Measurements from ENCODE around the gene CNIH2. TPM values are rescaled to one million over a fixed set of nuclear protein-coding genes. Genes with fewer than 3 reads are reported as not detected.

The CNIH2 gene
- not detected for polyA plus RNA-seq

DNA sequence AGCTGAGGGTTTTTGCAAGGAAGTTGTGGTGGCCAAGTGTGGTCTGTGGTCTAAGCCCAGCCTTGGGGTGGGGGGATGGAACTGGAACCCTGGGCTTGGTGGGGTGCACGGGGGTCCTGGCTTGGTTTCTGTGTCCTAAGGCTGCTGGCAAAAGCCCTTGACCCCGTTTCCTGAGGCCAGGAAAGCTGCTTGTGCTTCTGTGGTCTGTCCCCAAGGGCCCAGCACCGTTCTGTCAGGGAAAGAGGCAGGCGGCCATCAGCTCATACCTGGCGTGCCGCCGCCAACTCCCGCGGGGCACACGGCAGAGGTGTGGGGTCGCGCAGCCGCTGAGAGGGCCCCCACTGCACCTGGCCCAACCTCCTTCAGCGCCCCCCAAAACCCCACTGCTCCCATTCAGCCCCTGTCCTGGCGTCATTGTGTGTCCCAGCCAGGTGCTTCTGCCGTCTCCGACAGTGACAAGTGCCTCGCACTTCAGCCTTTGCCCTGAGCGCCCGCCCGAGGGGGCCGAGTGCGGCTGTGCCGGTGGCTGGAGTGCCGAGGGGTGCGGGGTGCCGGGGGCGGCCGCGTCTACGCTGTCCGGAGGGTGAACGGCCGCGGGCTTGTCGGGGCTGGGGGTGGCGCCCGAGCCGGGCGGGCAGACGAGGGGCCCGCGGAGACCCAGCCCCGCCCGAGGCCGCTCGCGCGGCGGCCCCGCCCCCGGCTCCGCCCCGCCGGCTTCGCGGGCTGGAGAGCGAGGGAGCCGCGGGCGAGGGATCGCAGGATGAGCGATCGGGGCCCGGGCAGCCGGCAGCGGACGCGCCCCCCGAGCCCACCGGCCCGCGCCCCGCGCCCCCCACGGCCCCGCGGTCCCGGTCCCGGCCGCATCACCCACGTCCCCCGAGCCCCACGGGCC is at the start of gene CNIH2:
TSS of gene CNIH2 (plus strand) at position 705 of the 892 bp plus-strand sequence. CDS start 282 bp downstream, outside the sequence.
- Mint-ChIP-seq H3K9me3 (no peaks in the 10 kb centered on the region), H3K4me3 (peak within 1 kb of the TSS; percentile 55 to 73 (median 63)), H3K36me3 (peaks cover 16 to 38% (median 22%) of the 10 kb centered on the region in 3 donors), H3K27me3 (ENCODE audit: low read depth in 3 of 3) (peaks cover 15 to 24% (median 22%) of the 10 kb centered on the region in 3 donors), H3K4me1 (peaks cover 40 to 59% of the 10 kb centered on the region in 2 donors), H3K27ac (peak within 1 kb of the TSS in 4 of 6 donors; percentile 32 to 85 (median 73))
- DNase-seq: peak; percentile 43 to 49 (median 47)

DNA sequence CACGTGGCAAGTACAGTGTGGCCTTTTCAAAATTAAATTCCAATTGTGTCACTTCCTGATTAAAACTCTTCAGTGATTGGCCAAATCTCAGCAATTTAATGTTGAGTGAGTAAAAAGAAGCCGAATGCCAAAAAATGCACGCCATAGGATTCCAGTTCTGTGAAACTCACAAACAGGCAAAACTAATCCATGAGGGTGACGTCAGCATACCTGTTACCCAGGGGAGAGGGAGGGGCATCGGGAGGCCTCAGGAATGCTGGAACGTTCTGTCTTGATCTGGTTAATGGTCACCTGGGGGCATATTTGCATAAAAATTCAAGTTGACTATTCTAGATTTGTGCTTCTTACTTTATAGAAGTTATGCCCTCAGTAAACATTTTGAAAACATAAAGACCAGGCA is 49.5 kb upstream of the CNIH2 start:
- Mint-ChIP-seq H3K27ac (no peak overlapping the region), H3K4me1 (no peaks in the 10 kb centered on the region), H3K27me3 (ENCODE audit: low read depth in 3 of 3) (peaks cover 0 to 6% (median 2%) of the 10 kb centered on the region in 3 donors), H3K9me3 (no peaks in the 10 kb centered on the region), H3K4me3 (no peak overlapping the region), H3K36me3 (peaks cover 14 to 42% (median 29%) of the 10 kb centered on the region in 3 donors)
- no peak for DNase-seq

DNA sequence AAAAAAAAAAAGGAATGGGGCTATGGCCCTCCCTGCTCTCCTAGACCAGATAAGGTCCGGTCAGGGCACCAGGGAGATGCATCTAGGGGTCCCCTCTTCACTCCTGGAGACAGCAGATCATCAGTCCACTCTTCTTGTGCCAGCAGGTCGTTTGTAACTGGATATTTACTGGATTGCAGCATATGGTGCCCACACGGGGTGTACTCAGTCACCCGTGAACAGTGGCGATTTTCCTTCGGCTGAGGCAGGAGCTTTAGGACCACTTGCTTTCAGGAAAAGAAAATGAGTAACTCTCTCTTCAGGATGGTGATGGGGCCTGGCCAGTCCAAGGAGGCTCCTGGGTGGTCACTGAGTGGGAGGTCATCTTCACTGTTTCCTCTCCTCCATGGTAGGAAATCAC is 47.8 kb upstream of the CNIH2 start:
- H3K4me3 Mint-ChIP-seq: no peak overlapping the region
- H3K27ac Mint-ChIP-seq: no peak overlapping the region
- H3K36me3 Mint-ChIP-seq: peaks cover 18 to 49% (median 34%) of the 10 kb centered on the region in 3 donors

DNA sequence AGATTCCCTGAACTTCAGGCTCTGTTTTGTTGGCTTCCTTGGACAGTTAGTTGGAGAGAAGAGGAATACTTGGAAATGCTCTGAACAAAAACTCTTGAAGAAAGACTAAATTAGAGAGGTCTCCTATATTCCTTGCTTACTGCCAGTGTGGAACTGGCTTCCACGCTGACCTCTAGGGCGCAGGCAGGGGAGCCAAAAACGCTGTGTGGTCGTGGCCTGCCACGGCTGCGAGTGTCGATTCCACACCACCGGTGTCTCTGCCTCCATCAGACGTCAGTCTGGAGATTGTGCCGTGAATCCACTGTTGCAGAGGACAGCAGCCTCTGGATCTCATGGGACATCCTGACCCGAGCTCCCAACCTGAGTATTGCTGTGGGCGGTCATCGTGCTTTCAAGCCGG is 47.0 kb upstream of the CNIH2 start:
- peaks cover 0 to 3% of the 10 kb centered on the region in 2 donors for H3K4me1 Mint-ChIP-seq
- no peaks in the 10 kb centered on the region for H3K9me3 Mint-ChIP-seq

More for the DNA sequence above, 47.8 kb upstream of the CNIH2 start:
- no peak for DNase-seq
- peaks cover 0 to 1% of the 10 kb centered on the region in 2 donors for H3K4me1 Mint-ChIP-seq
- H3K27me3 Mint-ChIP-seq (ENCODE audit: low read depth in 3 of 3): peaks cover 1 to 6% (median 2%) of the 10 kb centered on the region in 3 donors
- H3K9me3 Mint-ChIP-seq: no peaks in the 10 kb centered on the region

DNA sequence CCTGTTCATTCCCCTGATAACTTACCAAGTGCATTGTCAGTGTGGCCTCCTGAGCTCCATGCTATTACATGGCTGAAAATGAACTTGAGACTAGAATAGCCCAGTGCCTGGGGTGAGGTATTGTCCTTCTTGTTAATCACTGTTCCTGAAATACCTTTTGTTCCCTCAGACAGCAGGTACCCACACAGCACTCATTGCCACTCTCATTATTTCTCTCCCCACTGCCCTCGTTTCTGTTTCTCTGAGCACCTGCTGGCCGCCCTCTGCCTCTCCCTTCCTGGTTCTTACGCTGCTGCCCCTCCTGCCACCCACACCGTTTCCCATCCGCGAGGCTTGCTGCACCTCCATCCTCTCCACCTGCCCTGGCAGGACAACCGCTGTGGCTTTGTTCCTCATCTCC is 46.4 kb upstream of the CNIH2 start:
- H3K27ac Mint-ChIP-seq: no peak overlapping the region
- peaks cover 23 to 55% (median 40%) of the 10 kb centered on the region in 3 donors for H3K36me3 Mint-ChIP-seq
- H3K4me3 Mint-ChIP-seq: no peak overlapping the region
- no peak for DNase-seq
- peaks cover 0 to 3% of the 10 kb centered on the region in 2 donors for H3K4me1 Mint-ChIP-seq
- H3K9me3 Mint-ChIP-seq: no peaks in the 10 kb centered on the region
- peaks cover 1 to 6% (median 4%) of the 10 kb centered on the region in 3 donors for H3K27me3 Mint-ChIP-seq (ENCODE audit: low read depth in 3 of 3)

More for the DNA sequence above, 47.0 kb upstream of the CNIH2 start:
- no peak overlapping the region for H3K4me3 Mint-ChIP-seq
- DNase-seq: no peak
- peaks cover 1 to 6% (median 4%) of the 10 kb centered on the region in 3 donors for H3K27me3 Mint-ChIP-seq (ENCODE audit: low read depth in 3 of 3)
- peaks cover 23 to 55% (median 40%) of the 10 kb centered on the region in 3 donors for H3K36me3 Mint-ChIP-seq
- no peak overlapping the region for H3K27ac Mint-ChIP-seq

DNA sequence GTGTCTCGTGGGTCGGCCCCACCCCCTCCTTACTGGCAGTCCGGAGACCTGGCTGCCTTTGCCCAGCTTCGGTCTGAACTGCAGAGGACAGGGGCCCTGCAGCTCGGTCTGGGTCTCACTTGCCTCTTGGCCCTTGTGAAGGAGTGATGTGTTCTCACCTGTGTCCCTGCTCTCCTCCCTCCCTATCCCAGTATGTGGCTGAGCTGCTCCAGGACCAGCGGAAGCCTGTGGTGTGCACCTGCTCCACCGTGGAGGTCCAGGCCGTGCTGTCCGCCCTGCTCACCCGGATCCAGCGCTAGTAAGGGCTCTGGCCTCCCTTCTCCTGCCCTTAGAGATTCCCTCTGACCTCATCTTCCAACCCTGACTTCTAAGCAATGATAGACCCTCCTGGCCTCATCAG is 45.2 kb upstream of the CNIH2 start:
- Mint-ChIP-seq H3K9me3 (no peaks in the 10 kb centered on the region), H3K27ac (no peak overlapping the region), H3K27me3 (ENCODE audit: low read depth in 3 of 3) (peaks cover 4 to 6% (median 6%) of the 10 kb centered on the region in 3 donors), H3K4me3 (no peak overlapping the region), H3K36me3 (peaks cover 28 to 59% (median 44%) of the 10 kb centered on the region in 3 donors), H3K4me1 (peaks cover 7 to 11% of the 10 kb centered on the region in 2 donors)
- DNase-seq: no peak

DNA sequence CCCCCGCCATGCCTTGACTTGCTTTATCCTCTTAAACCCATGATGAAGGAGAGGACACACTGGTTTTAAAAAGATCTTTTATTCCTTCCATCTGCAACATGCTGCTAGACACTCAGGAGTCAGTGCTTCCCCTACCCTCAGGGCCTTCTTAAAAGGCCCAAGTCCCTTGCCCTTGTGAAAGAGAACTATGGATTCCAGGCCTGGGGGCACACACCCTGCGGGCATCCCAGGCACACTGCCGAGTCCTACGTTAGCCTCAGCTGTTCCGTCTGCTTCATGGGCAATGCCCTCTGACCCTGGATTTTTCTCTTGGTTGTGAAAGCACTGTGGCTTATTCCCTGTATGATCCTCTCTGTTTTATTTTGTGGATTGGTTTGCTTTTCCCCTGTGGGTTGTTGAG is 44.7 kb upstream of the CNIH2 start:
- Mint-ChIP-seq H3K9me3 (no peaks in the 10 kb centered on the region), H3K27ac (no peak overlapping the region), H3K36me3 (peaks cover 28 to 57% (median 44%) of the 10 kb centered on the region in 3 donors), H3K4me3 (no peak overlapping the region), H3K27me3 (ENCODE audit: low read depth in 3 of 3) (peaks cover 4 to 6% (median 6%) of the 10 kb centered on the region in 3 donors), H3K4me1 (peaks cover 13 to 17% of the 10 kb centered on the region in 2 donors)
- no peak for DNase-seq

DNA sequence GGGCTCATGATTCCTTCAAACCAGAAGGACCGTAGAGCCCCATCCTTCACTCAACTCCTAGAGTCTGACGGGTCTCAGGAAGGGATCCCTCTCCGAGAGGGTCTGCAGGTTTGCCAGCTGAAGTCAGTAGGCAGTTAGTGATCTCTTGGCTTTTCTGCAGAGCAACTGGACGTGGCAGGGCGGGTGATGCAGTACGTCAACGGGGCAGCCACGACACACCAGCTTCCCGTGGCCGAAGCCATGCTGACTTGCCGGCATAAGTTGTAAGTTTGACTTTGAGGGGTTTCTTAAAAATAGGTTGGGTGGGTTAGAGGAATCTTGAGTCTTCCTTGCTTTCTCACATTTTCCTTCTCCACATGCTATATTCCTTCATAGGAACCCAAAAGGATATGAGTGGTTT is 42.8 kb upstream of the CNIH2 start:
- DNase-seq: no peak
- no peaks in the 10 kb centered on the region for H3K9me3 Mint-ChIP-seq
- no peak overlapping the region for H3K4me3 Mint-ChIP-seq
- peaks cover 4 to 8% (median 4%) of the 10 kb centered on the region in 3 donors for H3K27me3 Mint-ChIP-seq (ENCODE audit: low read depth in 3 of 3)
- peaks cover 22 to 60% (median 40%) of the 10 kb centered on the region in 3 donors for H3K36me3 Mint-ChIP-seq
- H3K4me1 Mint-ChIP-seq: peaks cover 27 to 30% of the 10 kb centered on the region in 2 donors
- H3K27ac Mint-ChIP-seq: no peak overlapping the region

DNA sequence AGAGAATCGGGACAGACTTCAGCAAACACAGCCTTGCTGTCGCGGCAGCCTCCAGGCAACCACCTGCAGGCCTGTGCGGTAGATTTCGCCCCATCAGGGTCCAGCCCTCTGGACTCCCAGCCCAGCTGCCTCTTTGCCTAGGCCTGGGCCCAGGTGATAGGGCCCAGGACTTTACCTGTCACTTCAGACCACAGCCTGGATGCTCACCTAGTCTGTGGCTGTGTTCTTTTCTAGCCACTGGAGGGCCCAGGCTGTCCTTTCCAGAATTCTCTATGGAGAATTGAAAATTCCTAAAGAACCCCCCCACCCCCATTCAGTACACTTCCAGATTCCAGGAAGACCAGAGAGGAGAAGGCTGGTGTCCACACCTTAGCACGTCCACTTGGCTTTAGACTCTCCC is 40.1 kb upstream of the CNIH2 start:
- peaks cover 19 to 49% (median 30%) of the 10 kb centered on the region in 3 donors for H3K36me3 Mint-ChIP-seq
- no peak for DNase-seq
- H3K9me3 Mint-ChIP-seq: no peaks in the 10 kb centered on the region
- H3K27ac Mint-ChIP-seq: peak overlapping the region; percentile 78 to 88 (median 88)
- H3K4me1 Mint-ChIP-seq: peaks cover 27 to 30% of the 10 kb centered on the region in 2 donors
- H3K27me3 Mint-ChIP-seq (ENCODE audit: low read depth in 3 of 3): peaks cover 3 to 9% (median 8%) of the 10 kb centered on the region in 3 donors
- peak overlapping the region; percentile 52 to 80 (median 58) for H3K4me3 Mint-ChIP-seq

DNA sequence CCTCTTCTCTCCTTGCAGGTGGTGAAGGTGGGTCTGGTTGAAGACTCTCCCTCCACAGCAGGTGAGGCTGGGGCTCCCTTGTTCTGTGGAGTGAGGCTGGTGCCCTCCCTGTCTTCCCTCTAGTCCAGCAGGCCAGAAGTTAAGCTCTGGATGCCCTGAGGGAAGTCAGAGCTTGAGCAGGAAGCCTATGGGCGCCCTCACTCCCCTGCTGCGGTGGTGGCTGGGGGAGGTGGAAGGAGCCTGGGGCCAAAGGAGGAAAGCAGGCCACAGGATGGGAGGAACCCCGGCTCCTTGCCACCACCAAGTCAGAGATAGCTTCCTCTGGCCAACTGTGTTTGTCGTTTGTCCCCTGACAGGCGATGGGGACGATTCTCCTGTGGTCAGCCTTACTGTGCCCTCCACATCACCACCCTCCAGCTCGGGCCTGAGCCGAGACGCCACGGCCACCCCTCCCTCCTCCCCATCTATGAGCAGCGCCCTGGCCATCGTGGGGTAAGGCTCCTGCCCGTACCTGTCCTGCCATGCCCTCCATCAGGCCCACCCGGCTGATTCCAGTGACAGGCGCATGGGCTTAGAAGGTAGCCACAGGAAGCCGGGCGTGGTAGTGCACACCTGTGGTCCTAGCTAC is 39.1 kb upstream of the CNIH2 start:
- Mint-ChIP-seq H3K4me1 (peaks cover 27 to 30% of the 10 kb centered on the region in 2 donors), H3K9me3 (no peaks in the 10 kb centered on the region), H3K4me3 (peak overlapping the region in 4 of 5 donors; percentile 38 to 80 (median 50)), H3K27ac (peak overlapping the region; percentile 7 to 88 (median 71)), H3K36me3 (peaks cover 19 to 39% (median 24%) of the 10 kb centered on the region in 3 donors), H3K27me3 (ENCODE audit: low read depth in 3 of 3) (peaks cover 0 to 10% (median 9%) of the 10 kb centered on the region in 3 donors)
- peak in 2 of 3 donors; percentile 19 to 21 for DNase-seq

DNA sequence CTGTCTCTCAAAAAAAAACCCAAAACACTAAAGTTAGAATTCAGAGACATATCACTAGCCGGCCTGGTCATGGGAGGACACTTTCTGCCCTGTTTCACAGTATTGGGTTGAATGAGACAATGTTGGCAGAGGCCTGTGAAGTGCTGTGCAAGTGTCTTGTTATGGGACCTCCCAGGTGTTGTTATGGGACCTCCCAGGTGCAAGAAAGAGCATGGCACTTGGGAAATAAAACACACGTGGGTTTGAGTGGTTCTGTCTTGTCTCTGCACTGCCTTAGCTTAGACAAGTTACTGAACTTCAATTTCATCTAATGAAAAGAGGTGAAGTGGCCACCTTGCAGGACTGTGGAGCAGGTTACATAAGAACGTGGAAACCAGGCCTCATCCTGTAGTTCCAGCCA is 38.5 kb upstream of the CNIH2 start:
- no peak for DNase-seq
- no peaks in the 10 kb centered on the region for H3K9me3 Mint-ChIP-seq
- peak overlapping the region in 4 of 6 donors; percentile 35 to 72 (median 59) for H3K27ac Mint-ChIP-seq
- peaks cover 27 to 30% of the 10 kb centered on the region in 2 donors for H3K4me1 Mint-ChIP-seq
- peak overlapping the region in 3 of 5 donors; percentile 14 to 55 (median 21) for H3K4me3 Mint-ChIP-seq
- peaks cover 0 to 12% (median 8%) of the 10 kb centered on the region in 3 donors for H3K27me3 Mint-ChIP-seq (ENCODE audit: low read depth in 3 of 3)
- peaks cover 15 to 35% (median 20%) of the 10 kb centered on the region in 3 donors for H3K36me3 Mint-ChIP-seq

DNA sequence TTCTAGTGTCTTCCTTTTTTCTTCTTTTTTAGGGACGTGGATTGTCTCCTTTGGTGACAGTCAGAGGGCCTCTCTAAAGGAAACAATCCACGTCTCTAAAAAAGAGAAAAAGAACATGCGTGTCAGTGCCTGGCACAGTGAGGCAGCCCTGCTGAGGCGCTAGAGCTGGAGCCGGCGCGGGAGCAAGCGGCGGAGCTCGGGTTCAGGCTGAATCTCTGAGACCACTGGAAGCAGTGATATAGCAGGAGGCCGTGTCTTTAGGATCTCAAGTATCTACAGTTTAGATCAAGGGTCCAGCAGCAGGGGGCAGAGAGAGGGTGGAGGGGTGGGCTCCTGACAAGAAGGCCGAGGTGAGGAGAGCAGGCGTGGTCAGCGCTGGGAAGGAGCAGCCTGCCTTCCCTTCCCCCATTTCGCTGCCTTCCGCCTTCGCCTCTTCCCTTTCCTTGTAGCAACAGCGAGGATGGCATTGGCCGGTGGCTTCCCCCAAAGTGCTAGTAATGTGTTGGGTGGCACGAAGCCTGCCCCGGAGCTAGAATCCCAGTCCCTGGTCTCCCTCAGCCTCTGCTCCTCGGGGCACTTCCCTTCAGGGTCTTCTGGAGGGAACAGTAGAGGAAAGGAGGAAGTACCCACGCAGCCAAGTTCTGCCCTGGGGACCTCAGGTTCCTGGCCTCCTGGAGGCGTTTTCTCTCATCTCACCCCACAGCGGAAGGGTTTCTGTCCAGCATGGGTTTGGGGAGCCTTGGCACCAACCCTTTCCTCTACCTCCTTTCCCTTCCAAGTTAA is 37.8 kb upstream of the CNIH2 start:
- Mint-ChIP-seq H3K27ac (peak overlapping the region in 2 of 6 donors; percentile 45 to 72), H3K36me3 (peaks cover 15 to 33% (median 15%) of the 10 kb centered on the region in 3 donors), H3K4me1 (peaks cover 27 to 29% of the 10 kb centered on the region in 2 donors)

DNA sequence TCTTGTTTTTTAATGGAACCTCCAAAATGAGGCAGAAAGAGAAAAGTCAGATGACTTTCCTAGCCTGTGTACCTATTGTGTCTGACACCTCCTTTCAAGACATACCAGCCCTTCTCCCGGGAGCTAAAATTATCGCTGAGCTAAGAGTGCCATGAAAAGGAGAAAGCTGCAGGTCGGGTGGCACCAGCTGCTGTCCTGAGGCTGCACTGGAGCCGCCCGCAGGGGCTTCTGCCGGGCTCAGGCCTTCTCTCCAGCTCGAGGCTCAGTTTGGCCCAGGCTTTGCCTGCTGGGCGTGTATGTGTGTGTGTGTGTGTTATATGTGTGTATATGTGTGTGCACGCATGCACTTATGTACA is 37.2 kb upstream of the CNIH2 start:
- H3K27ac Mint-ChIP-seq: no peak overlapping the region
- H3K4me3 Mint-ChIP-seq: no peak overlapping the region
- DNase-seq: no peak
- peaks cover 10 to 27% (median 10%) of the 10 kb centered on the region in 3 donors for H3K36me3 Mint-ChIP-seq
- H3K27me3 Mint-ChIP-seq (ENCODE audit: low read depth in 3 of 3): peaks cover 0 to 11% (median 8%) of the 10 kb centered on the region in 3 donors
- no peaks in the 10 kb centered on the region for H3K9me3 Mint-ChIP-seq
- peaks cover 27% of the 10 kb centered on the region in 2 donors for H3K4me1 Mint-ChIP-seq

More for the DNA sequence above, 37.8 kb upstream of the CNIH2 start:
- no peak for DNase-seq
- Mint-ChIP-seq H3K27me3 (ENCODE audit: low read depth in 3 of 3) (peaks cover 0 to 12% (median 8%) of the 10 kb centered on the region in 3 donors), H3K4me3 (no peak overlapping the region), H3K9me3 (no peaks in the 10 kb centered on the region)

Data from immature natural killer cell (primary cell).